Thyroid gland (tissue), 4 donors: Measurements from ENCODE around the gene MKNK2. TPM values are rescaled to one million over a fixed set of nuclear protein-coding genes. Genes with fewer than 3 reads are reported as not detected.

Source experiments
- DNase-seq, 2 donors: peaks; one replicate each; pipeline ENCODE4 v3.0.0-alpha.2; 2019
- H3K27ac ChIP-seq, 3 donors: fragments of 200-600 bp; sonication (generic); 1 replicate in 2 of 3; 2 replicates in 1 of 3; pipeline ENCODE4 v1.5.1; 2016 to 2019; ENCODE audit warnings: mild to moderate bottlenecking in 1 of 3, moderate library complexity in 1 of 3
- H3K27me3 ChIP-seq: fragments of 200-600 bp; sonication (generic); one replicate; pipeline ENCODE4 v1.5.1; 2019
- H3K36me3 ChIP-seq, 2 donors: fragments of 200-600 bp; sonication (generic); one replicate each; pipeline ENCODE4 v1.5.1; 2016 to 2019
- H3K4me1 ChIP-seq, 2 donors: fragments of 200-600 bp; sonication (generic); one replicate each; pipeline ENCODE4 v1.5.1; 2017 to 2019
- H3K4me3 ChIP-seq, 3 donors: fragments of 200-600 bp; sonication (generic); replicated peaks in 1 of 3; 1 replicate in 2 of 3; 2 replicates in 1 of 3; pipeline ENCODE4 v1.5.1; 2016; ENCODE audit warnings: mild to moderate bottlenecking in 1 of 3
- H3K9me3 ChIP-seq: fragments of 200-600 bp; sonication (generic); one replicate; pipeline ENCODE4 v1.5.1; 2017
- CTCF ChIP-seq, 6 experiments: fragments of 200-600 bp in 3 of 6; fragments of 450-650 bp in 3 of 6; sonication (generic) in 3 of 6; IDR thresholded peaks; one replicate each; pipeline ENCODE4 v1.5.1; 2016 to 2019; ENCODE audit warnings: antibody characterized with exemption in 6 of 6, mild to moderate bottlenecking in 2 of 6, inconsistent platforms in 1 of 6, moderate library complexity in 1 of 6
- POLR2A ChIP-seq, 2 donors: fragments of 450-650 bp; IDR thresholded peaks; one replicate each; pipeline ENCODE4 v1.6.1; 2017; ENCODE audit warnings: antibody characterized with exemption in 2 of 2, mild to moderate bottlenecking in 2 of 2, moderate library complexity in 1 of 2
- WGBS, 2 donors: methylation state at CpG; one replicate each; pipeline ENCODE4 v1.1.5; 2017; 5-methylcytosine and 5-hydroxymethylcytosine counted together
- intact Hi-C: fragments of 100-400 bp; cut with DNase I; formaldehyde crosslinking; loops from one replicate; pipeline ENCODE4 v1.15.1; 2023
- total RNA-seq, 4 donors: library from RNA; depleted of rRNA; stranded (reverse); fragments of >200 nt; gene quantifications; one replicate each; pipeline ENCODE4 v1.2.3, GENCODE V29; 2016

Gene MKNK2
- total RNA-seq, 4 donors from 2014 or later = 106 to 161 (median 123) TPM

- intact Hi-C loops = no loop called here
- 94 to 96% methylated on average over 40 to 52 of the region's 52 CpGs for WGBS, 2 donors
- Histone ChIP-seq H3K9me3 (no peaks in the 10 kb centered on the region), H3K36me3 (peaks cover 0 to 31% of the 10 kb centered on the region in 2 donors), H3K4me1 (no peaks in the 10 kb centered on the region), H3K27ac (no peak overlapping the region), H3K27me3 (no peaks in the 10 kb centered on the region), H3K4me3 (no peak overlapping the region)
- TF ChIP-seq CTCF (IDR thresholded peaks at IDR 0.05) = no peak
- TF ChIP-seq POLR2A (IDR thresholded peaks at IDR 0.05) = no peak
- no peak for DNase-seq
These were observed 52.0 kb downstream of the MKNK2 start for GRCh38 chr19:1998712-1999708.

- WGBS, 2 donors = 95 to 96% methylated on average over 26 of the region's 31 CpGs
- Histone ChIP-seq H3K36me3 (peaks cover 0 to 34% of the 10 kb centered on the region in 2 donors), H3K4me3 (no peak overlapping the region), H3K4me1 (no peaks in the 10 kb centered on the region), H3K9me3 (no peaks in the 10 kb centered on the region), H3K27ac (no peak overlapping the region), H3K27me3 (no peaks in the 10 kb centered on the region)
- TF ChIP-seq POLR2A (IDR thresholded peaks at IDR 0.05) (no peak), CTCF (IDR thresholded peaks at IDR 0.05) (no peak)
- no peak for DNase-seq
- intact Hi-C loops = no loop called here
These were observed 53.5 kb downstream of the MKNK2 start for GRCh38 chr19:1997353-1998233.

GRCh38 chr19:1992759-1993260, 58.2 kb downstream of the MKNK2 start:
- Histone ChIP-seq H3K9me3 (no peaks in the 10 kb centered on the region), H3K4me3 (no peak overlapping the region), H3K36me3 (peaks cover 38 to 49% of the 10 kb centered on the region in 2 donors), H3K27me3 (no peaks in the 10 kb centered on the region), H3K4me1 (no peaks in the 10 kb centered on the region), H3K27ac (no peak overlapping the region)
- DNase-seq = no peak
- intact Hi-C loops = no loop called here
- 95 to 97% methylated on average over 13 to 16 of the region's 44 CpGs for WGBS, 2 donors
- TF ChIP-seq CTCF (IDR thresholded peaks at IDR 0.05) (no peak), POLR2A (IDR thresholded peaks at IDR 0.05) (no peak)

- Histone ChIP-seq H3K27me3 (no peaks in the 10 kb centered on the region), H3K4me3 (no peak overlapping the region), H3K4me1 (no peaks in the 10 kb centered on the region), H3K36me3 (peaks cover 47 to 52% of the 10 kb centered on the region in 2 donors), H3K9me3 (no peaks in the 10 kb centered on the region), H3K27ac (no peak overlapping the region)
- TF ChIP-seq CTCF (IDR thresholded peaks at IDR 0.05) (no peak), POLR2A (IDR thresholded peaks at IDR 0.05) (no peak)
- 89 to 93% methylated on average over 16 to 20 of the region's 30 CpGs for WGBS, 2 donors
- DNase-seq = no peak
- intact Hi-C loops = no loop called here
These were observed 59.8 kb downstream of the MKNK2 start for GRCh38 chr19:1991018-1991913.
